CD4-positive, alpha-beta T cell (primary cell): ENCODE measurements around the gene ATG7. TPM values are rescaled to one million over a fixed set of nuclear protein-coding genes. Genes with fewer than 3 reads are reported as not detected.
"Not testable (repeated sequence)": the region's sequence is repeated elsewhere in the genome, so short reads cannot be mapped to it uniquely, and the experiment has no call there.

Experiments
- ATAC-seq: fragments of 200-7000 bp; cut with Tn5 transposase; one replicate; pipeline ENCODE4 v1.10.0; 2022; ENCODE audit warnings: mild to moderate bottlenecking; ENCODE audit not compliant: poor library complexity
- CTCF ChIA-PET: fragments of 350-600 bp; sonication (Branson Sonifier 250); formaldehyde crosslinking; loops from one replicate; lab custom pipeline; 2021; ENCODE audit warnings: antibody characterized with exemption, inconsistent platforms; lab: Charles Lee
- POLR2A ChIA-PET: fragments of 350-600 bp; sonication (Branson Sonifier 250); formaldehyde crosslinking; loops from one replicate; lab custom pipeline; 2021; ENCODE audit warnings: antibody characterized with exemption, inconsistent platforms; lab: Charles Lee
- DNase-seq, 14 experiments: peaks; one replicate each; pipeline ENCODE4 v3.0.0-alpha.2; 2013 to 2020; ENCODE audit warnings: mixed read lengths in 2 of 14
- H3K27ac ChIP-seq, 2 donors: one replicate each; pipeline versions ENCODE4 v1.5.1 to v1.7.0; 2013; ENCODE audit warnings: low read length in 2 of 2, low read depth in 1 of 2, mild to moderate bottlenecking in 1 of 2
- H3K27me3 ChIP-seq, 2 experiments: 1 replicate in 1 of 2; 2 replicates in 1 of 2; pipeline versions ENCODE4 v1.6.1 to v1.7.0; 2013; ENCODE audit warnings: low read length in 2 of 2, control low read depth in 1 of 2, mild to moderate bottlenecking in 1 of 2, moderate library complexity in 1 of 2; ENCODE audit not compliant: insufficient read depth in 2 of 2, control insufficient read depth in 1 of 2
- H3K36me3 ChIP-seq: one replicate; pipeline ENCODE4 v1.6.1; 2013; ENCODE audit warnings: low read length, control low read depth; ENCODE audit not compliant: insufficient read depth
- H3K4me1 ChIP-seq: one replicate; pipeline ENCODE4 v1.6.1; 2013; ENCODE audit warnings: low read length, control low read depth; ENCODE audit not compliant: insufficient read depth
- H3K4me3 ChIP-seq: one replicate; pipeline ENCODE4 v1.5.1; 2013; ENCODE audit warnings: mild to moderate bottlenecking, low read length, moderate library complexity
- H3K9me3 ChIP-seq, 2 experiments: 1 replicate in 1 of 2; 2 replicates in 1 of 2; pipeline versions ENCODE4 v1.6.1 to v1.7.0; 2013; ENCODE audit warnings: low read length in 2 of 2, mild to moderate bottlenecking in 2 of 2, control low read depth in 1 of 2, moderate library complexity in 1 of 2; ENCODE audit not compliant: control insufficient read depth in 1 of 2, insufficient read depth in 1 of 2
- H3K27ac Mint-ChIP-seq: one replicate; pipeline ENCODE4 v1.8.0; 2020; ENCODE audit warnings: mixed read lengths
- H3K27me3 Mint-ChIP-seq: one replicate; pipeline ENCODE4 v1.8.0; 2021; ENCODE audit warnings: mixed read lengths
- H3K36me3 Mint-ChIP-seq: one replicate; pipeline ENCODE4 v1.8.0; 2021; ENCODE audit warnings: low read depth, mixed read lengths
- H3K4me1 Mint-ChIP-seq: one replicate; pipeline ENCODE4 v1.8.0; 2021; ENCODE audit warnings: low read depth, mixed read lengths
- H3K4me3 Mint-ChIP-seq: one replicate; pipeline ENCODE4 v1.8.0; 2020; ENCODE audit warnings: mild to moderate bottlenecking, mixed read lengths
- H3K9me3 Mint-ChIP-seq: one replicate; pipeline ENCODE4 v1.8.0; 2020; ENCODE audit warnings: mixed read lengths
- intact Hi-C, 2 experiments: fragments of 100-400 bp; cut with DNase I in 1 of 2; cut with micrococcal nuclease in 1 of 2; formaldehyde crosslinking; loops; one replicate each; pipeline versions ENCODE4 v1.15.1 to v1.9.0; 2023 to 2025; cut with DNase I, micrococcal nuclease
- total RNA-seq, 174 experiments: library from RNA in 2 of 174; stranded (reverse) in 2 of 174; gene quantifications; one replicate each; pipeline ENCODE4 v1.2.3 and lab custom pipeline; 2021 to 2026
- TF ChIP-seq, protein P1 (sequence below): fragments of 200-600 bp; IDR thresholded peaks from one replicate; pipeline ENCODE4 v1.8.0; 2022; ENCODE audit warnings: antibody characterized with exemption, mild to moderate bottlenecking

ATG7 gene
- total RNA-seq, 2 experiments from 2014 or later = 21.4 to 25.7 TPM

DNA sequence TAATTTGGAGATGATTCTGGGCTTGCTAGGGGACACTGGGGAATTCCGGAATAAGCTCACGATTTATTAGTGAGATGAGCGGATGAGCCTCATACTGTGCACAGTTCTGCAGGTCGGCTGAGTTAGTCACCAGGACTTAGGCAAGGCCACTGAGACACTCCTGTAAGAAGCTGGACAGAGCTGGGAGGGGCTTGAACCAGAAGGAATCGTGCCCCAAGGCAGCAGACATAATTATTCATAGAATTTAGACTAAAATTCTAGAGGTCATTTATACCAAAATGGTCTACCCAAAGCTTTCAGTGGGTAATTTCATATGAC lies 250.2 kb downstream of the ATG7 start:
- Mint-ChIP-seq H3K27ac (no peak overlapping the region), H3K9me3 (no peaks in the 10 kb centered on the region), H3K36me3 (peaks cover 11% of the 10 kb centered on the region), H3K4me1 (peaks cover 9% of the 10 kb centered on the region), H3K27me3 (no peaks in the 10 kb centered on the region), H3K4me3 (no peak overlapping the region)
- TF ChIP-seq, protein P1, sequence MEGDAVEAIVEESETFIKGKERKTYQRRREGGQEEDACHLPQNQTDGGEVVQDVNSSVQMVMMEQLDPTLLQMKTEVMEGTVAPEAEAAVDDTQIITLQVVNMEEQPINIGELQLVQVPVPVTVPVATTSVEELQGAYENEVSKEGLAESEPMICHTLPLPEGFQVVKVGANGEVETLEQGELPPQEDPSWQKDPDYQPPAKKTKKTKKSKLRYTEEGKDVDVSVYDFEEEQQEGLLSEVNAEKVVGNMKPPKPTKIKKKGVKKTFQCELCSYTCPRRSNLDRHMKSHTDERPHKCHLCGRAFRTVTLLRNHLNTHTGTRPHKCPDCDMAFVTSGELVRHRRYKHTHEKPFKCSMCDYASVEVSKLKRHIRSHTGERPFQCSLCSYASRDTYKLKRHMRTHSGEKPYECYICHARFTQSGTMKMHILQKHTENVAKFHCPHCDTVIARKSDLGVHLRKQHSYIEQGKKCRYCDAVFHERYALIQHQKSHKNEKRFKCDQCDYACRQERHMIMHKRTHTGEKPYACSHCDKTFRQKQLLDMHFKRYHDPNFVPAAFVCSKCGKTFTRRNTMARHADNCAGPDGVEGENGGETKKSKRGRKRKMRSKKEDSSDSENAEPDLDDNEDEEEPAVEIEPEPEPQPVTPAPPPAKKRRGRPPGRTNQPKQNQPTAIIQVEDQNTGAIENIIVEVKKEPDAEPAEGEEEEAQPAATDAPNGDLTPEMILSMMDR = no peak
- Histone ChIP-seq H3K9me3 (no peaks in the 10 kb centered on the region), H3K27me3 (no peaks in the 10 kb centered on the region), H3K36me3 (no peaks in the 10 kb centered on the region), H3K27ac (no peak overlapping the region), H3K4me3 (no peak overlapping the region), H3K4me1 (no peaks in the 10 kb centered on the region)
- DNase-seq (no peak), ATAC-seq (no peak)
- POLR2A ChIA-PET = no interaction called here
- CTCF ChIA-PET = no interaction called here
- intact Hi-C loops = no loop called here

DNA sequence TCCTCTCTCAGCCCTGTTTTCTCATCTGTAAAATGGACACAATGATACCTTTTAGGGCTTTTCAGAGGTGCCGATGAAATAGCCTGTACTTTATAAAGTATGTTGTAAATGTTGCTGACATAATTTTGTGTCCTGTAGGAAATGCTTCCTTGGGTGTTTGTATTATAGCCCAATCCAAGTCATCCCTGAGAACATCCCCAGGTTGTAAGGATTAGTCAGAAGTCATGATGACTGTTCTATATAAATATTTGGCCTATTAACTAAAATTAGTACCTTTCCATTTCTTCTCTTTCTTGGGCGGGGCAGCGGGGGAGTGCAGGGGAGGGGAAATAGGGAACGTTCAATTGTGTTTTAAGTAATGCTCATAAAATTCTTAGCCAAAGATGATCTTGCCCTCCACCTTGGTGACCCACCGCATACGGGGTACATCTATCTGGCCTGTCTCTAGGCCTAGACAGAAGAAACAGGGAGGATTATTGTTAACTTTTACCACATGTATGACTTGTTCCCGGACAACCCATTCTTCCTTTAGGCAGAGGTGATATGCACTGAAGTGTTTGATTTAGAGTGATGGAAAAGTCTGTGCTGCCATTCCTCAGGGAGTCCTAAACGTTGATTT lies 250.9 kb downstream of the ATG7 start:
- no peak for DNase-seq
- Histone ChIP-seq H3K4me3 (no peak overlapping the region), H3K27me3 (no peaks in the 10 kb centered on the region), H3K27ac (no peak overlapping the region), H3K4me1 (no peaks in the 10 kb centered on the region), H3K9me3 (no peaks in the 10 kb centered on the region), H3K36me3 (no peaks in the 10 kb centered on the region)
- H3K27me3 Mint-ChIP-seq = no peaks in the 10 kb centered on the region
- TF ChIP-seq, protein P1 = no peak
- H3K9me3 Mint-ChIP-seq = no peaks in the 10 kb centered on the region
- peaks cover 9% of the 10 kb centered on the region for H3K4me1 Mint-ChIP-seq
- CTCF ChIA-PET = interaction anchor here (0.6 kb wide), 1 partner anchor 280 kb away, joined by 3 read pairs; no protein-coding TSS in a partner anchor
- intact Hi-C loops = no loop called here
- H3K36me3 Mint-ChIP-seq = peaks cover 16% of the 10 kb centered on the region
- peak overlapping the region; percentile 57 for H3K27ac Mint-ChIP-seq
- POLR2A ChIA-PET = no interaction called here
- H3K4me3 Mint-ChIP-seq = no peak overlapping the region
- ATAC-seq = no peak

- peaks cover 9% of the 10 kb centered on the region for H3K4me1 Mint-ChIP-seq
- TF ChIP-seq, protein P1 = no peak
- POLR2A ChIA-PET = interaction anchor here (0.8 kb wide), 1 partner anchor 94 kb away, joined by 3 read pairs; no protein-coding TSS in a partner anchor
- Histone ChIP-seq H3K27me3 (no peaks in the 10 kb centered on the region), H3K9me3 (no peaks in the 10 kb centered on the region), H3K4me3 (no peak overlapping the region), H3K36me3 (no peaks in the 10 kb centered on the region), H3K27ac (no peak overlapping the region), H3K4me1 (no peaks in the 10 kb centered on the region)
- H3K9me3 Mint-ChIP-seq = no peaks in the 10 kb centered on the region
- H3K27me3 Mint-ChIP-seq = no peaks in the 10 kb centered on the region
- H3K27ac Mint-ChIP-seq = peak overlapping the region; percentile 57
- ATAC-seq (no peak), DNase-seq (no peak)
- H3K36me3 Mint-ChIP-seq = peaks cover 18% of the 10 kb centered on the region
- H3K4me3 Mint-ChIP-seq = no peak overlapping the region
- intact Hi-C loops = no loop called here
- CTCF ChIA-PET = no interaction called here
These were observed 251.4 kb downstream of the ATG7 start for GRCh38 chr3:11523572-11524101.

DNA sequence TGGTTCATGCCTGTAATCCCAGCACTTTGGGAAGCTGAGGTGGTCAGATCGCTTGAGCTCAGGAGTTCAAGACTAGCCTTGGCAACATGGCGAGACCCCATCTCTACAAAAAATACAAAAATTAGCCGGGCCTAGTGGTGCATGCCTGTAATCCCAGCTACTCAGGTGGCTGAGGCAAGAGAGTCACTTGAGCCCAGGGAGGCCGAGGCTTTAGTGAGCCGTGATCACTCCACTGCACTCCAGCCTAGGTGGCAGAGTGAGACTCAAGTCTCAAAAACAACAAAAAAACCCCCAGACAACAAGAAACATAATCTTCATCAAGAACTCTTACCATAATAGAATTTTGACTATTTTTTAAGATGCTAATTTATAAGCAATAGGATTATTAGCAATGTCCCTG lies 253.9 kb downstream of the ATG7 start:
- CTCF ChIA-PET, H3K4me1 ChIP-seq, ATAC-seq, intact Hi-C loops, H3K9me3 ChIP-seq, H3K27me3 Mint-ChIP-seq, H3K27me3 ChIP-seq, H3K27ac ChIP-seq, DNase-seq, H3K4me3 Mint-ChIP-seq, H3K4me1 Mint-ChIP-seq, H3K27ac Mint-ChIP-seq, H3K36me3 ChIP-seq, POLR2A ChIA-PET, H3K9me3 Mint-ChIP-seq, H3K4me3 ChIP-seq: not testable (repeated sequence)
- peaks cover 18% of the 10 kb centered on the region for H3K36me3 Mint-ChIP-seq
